ENCODE results near the gene LRRC46. TPM values are rescaled to one million over a fixed set of nuclear protein-coding genes. Genes with fewer than 3 reads are reported as not detected.

Gene LRRC46
- total RNA-seq, 1 experiment from 2014 or later: 0.44 TPM

- ChIA-PET POLR2A (ENCODE audit: unreplicated experiment) (no interaction called here), CTCF (interaction anchor here (0.5 to 4.1 kb wide), 12 partner anchors 9 to 177 kb away, joined by 3 to 65 read pairs (median 4); partner anchors contain the start of genes CDK5RAP3, LRRC46, MRPL10 and PNPO)
- DNase-seq (no peak), ATAC-seq (no peak; the same call in 1 of the 2 replicates)
- no peak overlapping the region for H3K27ac ChIP-seq (ENCODE audit: low read length)
- intact Hi-C loops (cut with micrococcal nuclease): loop anchor here (1.0 to 2.0 kb wide), 2 partner anchors 107 to 130 kb away; partner anchors contain the start of gene CDK5RAP3
- TF ChIP-seq EZH2 (IDR thresholded peaks at IDR 0.05; ENCODE audit: low read length, unreplicated experiment): no peak
- peak; percentile 8; the same call in 1 of the 2 replicates for TF ChIP-seq CTCF (conservative IDR thresholded peaks at IDR 0.05; ENCODE audit: low read depth, low read length)
- H3K4me1 ChIP-seq (ENCODE audit: insufficient read depth, low read length): peaks cover 29% of the 10 kb centered on the region
- H3K4me2 ChIP-seq (ENCODE audit: low read length): peak overlapping the region; percentile 91
- H3K4me3 ChIP-seq (ENCODE audit: low read length): peak overlapping the region; percentile 80
- no peaks in the 10 kb centered on the region; the same call in 1 of the 2 replicates for H3K36me3 ChIP-seq (ENCODE audit: low read depth, low read length)
- BruUV-seq (replicated peaks): TSS peak; percentile 74
- H2AFZ ChIP-seq (ENCODE audit: low read length): peak overlapping the region; percentile 95
- H3F3A ChIP-seq (ENCODE audit: low read length, unreplicated experiment): no peaks in the 10 kb centered on the region
- H3K9ac ChIP-seq (ENCODE audit: low read length): peak overlapping the region; percentile 75; the same call in 1 of the 2 replicates
- peaks cover 17% of the 10 kb centered on the region for H3K79me2 ChIP-seq (ENCODE audit: low read length)
- no peaks in the 10 kb centered on the region for H3K9me3 ChIP-seq (ENCODE audit: low read length)
- no peaks in the 10 kb centered on the region for H3K27me3 ChIP-seq (ENCODE audit: low read length)
- H4K20me1 ChIP-seq (ENCODE audit: low read length): no peaks in the 10 kb centered on the region
- no peaks in the 10 kb centered on the region for H3K9me2 ChIP-seq (replicated peaks; ENCODE audit: low read length)
These were observed 10.2 kb downstream of the LRRC46 start for GRCh38 chr17:47841488-47842291.

DNA sequence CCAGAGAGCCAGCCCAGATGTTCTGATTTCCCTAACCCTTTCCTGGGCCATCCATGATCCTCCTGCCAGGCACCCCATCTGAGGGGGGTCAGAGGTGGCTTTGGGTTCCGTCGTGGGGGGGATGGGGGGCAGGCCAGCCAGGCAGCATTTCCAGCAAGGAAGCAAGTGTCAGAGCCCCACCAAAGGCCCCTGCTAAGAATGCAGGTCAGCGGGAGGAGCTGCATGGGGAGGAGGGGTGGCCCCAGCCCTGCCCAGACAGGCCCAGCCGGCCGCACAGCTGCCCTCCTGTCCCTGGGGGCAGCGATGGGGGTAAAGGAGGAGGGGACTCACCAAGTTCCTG, 11.9 kb downstream of the LRRC46 start:
- no peaks in the 10 kb centered on the region for H3K27me3 ChIP-seq (ENCODE audit: low read length)
- no peak overlapping the region for H3K9ac ChIP-seq (ENCODE audit: low read length)
- peaks cover 21% of the 10 kb centered on the region for H3K4me1 ChIP-seq (ENCODE audit: insufficient read depth, low read length)
- H3K27ac ChIP-seq (ENCODE audit: low read length): no peak overlapping the region
- ATAC-seq: no peak
- H3K4me2 ChIP-seq (ENCODE audit: low read length): no peak overlapping the region
- H3F3A ChIP-seq (ENCODE audit: low read length, unreplicated experiment): no peaks in the 10 kb centered on the region
- POLR2A ChIA-PET (ENCODE audit: unreplicated experiment): no interaction called here
- DNase-seq: no peak
- H3K9me3 ChIP-seq (ENCODE audit: low read length): no peaks in the 10 kb centered on the region
- peaks cover 18% of the 10 kb centered on the region for H3K79me2 ChIP-seq (ENCODE audit: low read length)
- no peak overlapping the region; the same call in 1 of the 2 replicates for H2AFZ ChIP-seq (ENCODE audit: low read length)
- CTCF ChIA-PET: interaction anchor here (0.6 to 4.1 kb wide), 9 partner anchors 33 to 1035 kb away, joined by 3 to 65 read pairs (median 4); no protein-coding TSS in a partner anchor
- H3K36me3 ChIP-seq (ENCODE audit: low read depth, low read length): no peaks in the 10 kb centered on the region; the same call in 1 of the 2 replicates
- TF ChIP-seq EZH2 (IDR thresholded peaks at IDR 0.05; ENCODE audit: low read length, unreplicated experiment) (no peak), EZH2phosphoT487 (IDR thresholded peaks at IDR 0.05; ENCODE audit: borderline replicate concordance, low read length) (no peak), CTCF (conservative IDR thresholded peaks at IDR 0.05; ENCODE audit: low read depth, low read length) (0 out of 2 replicates have a peak, but pooled peaks have one; percentile 30)
- no peak overlapping the region for H3K4me3 ChIP-seq (ENCODE audit: low read length)
- intact Hi-C loops (cut with micrococcal nuclease): loop anchor here (1.0 kb wide), 2 partner anchors 47 to 175 kb away; no protein-coding TSS in a partner anchor
- H4K20me1 ChIP-seq (ENCODE audit: low read length): no peaks in the 10 kb centered on the region
- BruUV-seq (replicated peaks): no TSS peak
- H3K9me2 ChIP-seq (replicated peaks; ENCODE audit: low read length): no peaks in the 10 kb centered on the region

DNA sequence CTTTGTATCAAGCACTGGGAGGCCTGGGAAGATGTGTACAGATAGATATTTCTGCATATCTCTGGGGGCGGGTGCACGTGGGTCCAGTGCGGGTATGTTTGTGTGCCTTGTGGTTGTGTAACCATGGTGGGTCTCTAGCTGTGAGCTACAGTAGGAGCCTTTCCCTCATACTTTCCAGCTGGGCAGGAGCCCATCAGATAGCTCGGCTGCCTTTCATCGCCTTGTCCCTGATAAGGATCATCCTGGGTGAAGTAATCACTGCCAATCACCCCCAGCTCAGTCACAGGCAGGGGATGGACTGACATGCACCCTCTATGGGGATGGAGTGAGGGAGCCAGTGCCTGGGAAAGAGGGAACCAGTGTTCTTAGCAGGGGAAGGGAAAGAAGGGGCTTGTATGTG, 12.8 kb downstream of the LRRC46 start:
- no peaks in the 10 kb centered on the region for H3K27me3 ChIP-seq (ENCODE audit: low read length)
- DNase-seq (no peak), ATAC-seq (no peak)
- intact Hi-C loops (cut with micrococcal nuclease): no loop called here
- no peaks in the 10 kb centered on the region for H3K9me2 ChIP-seq (replicated peaks; ENCODE audit: low read length)
- H3K36me3 ChIP-seq (ENCODE audit: low read depth, low read length): no peaks in the 10 kb centered on the region
- no peak overlapping the region for H3K27ac ChIP-seq (ENCODE audit: low read length)
- H3F3A ChIP-seq (ENCODE audit: low read length, unreplicated experiment): no peaks in the 10 kb centered on the region
- no peak overlapping the region for H3K9ac ChIP-seq (ENCODE audit: low read length)
- TF ChIP-seq CTCF (conservative IDR thresholded peaks at IDR 0.05; ENCODE audit: low read depth, low read length): no peak
- TF ChIP-seq EZH2phosphoT487 (IDR thresholded peaks at IDR 0.05; ENCODE audit: borderline replicate concordance, low read length): no peak
- peaks cover 27% of the 10 kb centered on the region for H3K79me2 ChIP-seq (ENCODE audit: low read length)
- peaks cover 24% of the 10 kb centered on the region for H3K4me1 ChIP-seq (ENCODE audit: insufficient read depth, low read length)
- CTCF ChIA-PET: no interaction called here
- POLR2A ChIA-PET (ENCODE audit: unreplicated experiment): no interaction called here
- H2AFZ ChIP-seq (ENCODE audit: low read length): no peak overlapping the region
- no TSS peak for BruUV-seq (replicated peaks)
- no peaks in the 10 kb centered on the region for H4K20me1 ChIP-seq (ENCODE audit: low read length)
- H3K4me3 ChIP-seq (ENCODE audit: low read length): no peak overlapping the region
- H3K4me2 ChIP-seq (ENCODE audit: low read length): no peak overlapping the region
- no peaks in the 10 kb centered on the region for H3K9me3 ChIP-seq (ENCODE audit: low read length)

All from PC-3 (cell line).